WTC11 (cell line): ENCODE data around the gene TIMM10B.

Experiments
- AFF4 ChIP-seq: sonication (generic); formaldehyde crosslinking; IDR thresholded peaks from 2 replicates; pipeline ENCODE4 v1.8.1; 2023; ENCODE audit warnings: mild to moderate bottlenecking, missing genetic modification reagents, borderline replicate concordance
- CTCF ChIP-seq: fragments of 200-600 bp; IDR thresholded peaks from 2 replicates; pipeline ENCODE4 v1.8.0; 2022; ENCODE audit warnings: antibody characterized with exemption
- EMX1 ChIP-seq: fragments of 250-450 bp; sonication (Bioruptor Pico); IDR thresholded peaks from 2 replicates; pipeline ENCODE4 v1.8.0; 2021; ENCODE audit warnings: mild to moderate bottlenecking
- ESRRA ChIP-seq: sonication (generic); formaldehyde crosslinking; IDR thresholded peaks from 2 replicates; pipeline ENCODE4 v1.8.1; 2022; ENCODE audit warnings: mild to moderate bottlenecking, missing genetic modification reagents, borderline replicate concordance
- ZBTB43 ChIP-seq: sonication (generic); formaldehyde crosslinking; IDR thresholded peaks from 2 replicates; pipeline ENCODE4 v1.8.1; 2023; ENCODE audit warnings: mild to moderate bottlenecking, missing genetic modification reagents

- no peak for TF ChIP-seq ZBTB43 (CRISPR knock-in tag)
- no peak for TF ChIP-seq CTCF
- TF ChIP-seq AFF4 (CRISPR knock-in tag) = no peak
- TF ChIP-seq EMX1 (CRISPR knock-in tag) = no peak
- TF ChIP-seq ESRRA = no peak
These were observed 22.2 kb upstream of the TIMM10B start for GRCh38 chr11:6459099-6459450.
